ENCODE data around the gene PVR.
"Not testable (repeated sequence)": the region's sequence is repeated elsewhere in the genome, so short reads cannot be mapped to it uniquely, and the experiment has no call there.

PVR gene

GRCh38 chr19:44618640-44619357 lies 24.9 kb upstream of the PVR start:
- FAIRE-seq: no peak

- no peak for FAIRE-seq
These were observed 23.0 kb upstream of the PVR start for GRCh38 chr19:44620667-44621066.

- FAIRE-seq: no peak
These were observed 22.3 kb upstream of the PVR start for GRCh38 chr19:44621367-44621766.

GRCh38 chr19:44623080-44623479 lies 20.6 kb upstream of the PVR start:
- no peak for FAIRE-seq

GRCh38 chr19:44623626-44624025 lies 20.1 kb upstream of the PVR start:
- FAIRE-seq: no peak

- FAIRE-seq: no peak
These were observed 18.8 kb upstream of the PVR start for GRCh38 chr19:44624840-44625354.

- not testable (repeated sequence) for FAIRE-seq
These were observed 18.1 kb upstream of the PVR start for GRCh38 chr19:44625637-44626036.

GRCh38 chr19:44626048-44626624 lies 17.6 kb upstream of the PVR start:
- no peak for FAIRE-seq

GRCh38 chr19:44627631-44628030 lies 16.1 kb upstream of the PVR start:
- FAIRE-seq: no peak

- no peak for FAIRE-seq
These were observed 14.9 kb upstream of the PVR start for GRCh38 chr19:44628793-44629192.

- FAIRE-seq: not testable (repeated sequence)
These were observed 12.1 kb upstream of the PVR start for GRCh38 chr19:44631611-44632010.

GRCh38 chr19:44634058-44634457 lies 9.7 kb upstream of the PVR start:
- not testable (repeated sequence) for FAIRE-seq

- FAIRE-seq: no peak
These were observed 8.9 kb upstream of the PVR start for GRCh38 chr19:44634785-44635184.

- no peak for FAIRE-seq
These were observed 7.9 kb upstream of the PVR start for GRCh38 chr19:44635581-44636438.

- FAIRE-seq: no peak
These were observed 7.0 kb upstream of the PVR start for GRCh38 chr19:44636439-44637389.

GRCh38 chr19:44637390-44637764 lies 6.3 kb upstream of the PVR start:
- no peak for FAIRE-seq

GRCh38 chr19:44640518-44640917 lies 3.2 kb upstream of the PVR start:
- FAIRE-seq: no peak

GRCh38 chr19:44641501-44642265 lies 2.0 kb upstream of the PVR start:
- FAIRE-seq: no peak

GRCh38 chr19:44642377-44642776 lies 1.3 kb upstream of the PVR start:
- no peak for FAIRE-seq

GRCh38 chr19:44644402-44645016 lies 799 bp downstream of the PVR start:
- FAIRE-seq: no peak

GRCh38 chr19:44645407-44646048 lies 1.8 kb downstream of the PVR start:
- FAIRE-seq: no peak

Measured in TTC549 (cell line).